PC-9 (cell line): ENCODE data around the gene CEP83.
"Not testable (repeated sequence)": the region's sequence is repeated elsewhere in the genome, so short reads cannot be mapped to it uniquely, and the experiment has no call there.

Experiments
- EZH2 ChIP-seq: fragments of 200-600 bp; sonication (generic); IDR thresholded peaks from 2 replicates; pipeline ENCODE4 v1.8.0; 2017; ENCODE audit warnings: antibody characterized with exemption, low read depth
- TF ChIP-seq, protein P1 (sequence below): fragments of 200-600 bp; sonication (generic); conservative IDR thresholded peaks from 2 replicates; pipeline ENCODE4 v1.6.1; 2017; ENCODE audit warnings: mixed run types, antibody characterized with exemption, mild to moderate bottlenecking, moderate library complexity

DNA sequence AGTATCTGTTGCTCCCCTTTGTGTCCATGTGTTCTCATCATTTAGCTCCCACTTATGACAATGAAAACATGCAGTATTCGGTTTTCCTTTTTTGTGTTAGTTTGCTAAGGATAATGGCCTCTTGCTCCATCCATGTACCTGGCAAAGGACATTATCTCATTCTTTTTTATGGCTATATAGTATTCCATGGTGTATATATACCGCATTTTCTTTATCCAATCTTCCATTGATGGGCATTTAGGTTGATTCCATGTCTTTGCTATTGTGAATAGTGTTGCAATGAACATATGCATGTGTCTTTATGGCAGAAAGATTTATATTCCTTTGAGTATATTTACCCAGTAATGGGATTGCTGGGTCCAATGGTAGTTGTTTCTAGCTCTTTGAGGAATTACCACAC is 143.1 kb downstream of the CEP83 start:
- TF ChIP-seq, protein P1, sequence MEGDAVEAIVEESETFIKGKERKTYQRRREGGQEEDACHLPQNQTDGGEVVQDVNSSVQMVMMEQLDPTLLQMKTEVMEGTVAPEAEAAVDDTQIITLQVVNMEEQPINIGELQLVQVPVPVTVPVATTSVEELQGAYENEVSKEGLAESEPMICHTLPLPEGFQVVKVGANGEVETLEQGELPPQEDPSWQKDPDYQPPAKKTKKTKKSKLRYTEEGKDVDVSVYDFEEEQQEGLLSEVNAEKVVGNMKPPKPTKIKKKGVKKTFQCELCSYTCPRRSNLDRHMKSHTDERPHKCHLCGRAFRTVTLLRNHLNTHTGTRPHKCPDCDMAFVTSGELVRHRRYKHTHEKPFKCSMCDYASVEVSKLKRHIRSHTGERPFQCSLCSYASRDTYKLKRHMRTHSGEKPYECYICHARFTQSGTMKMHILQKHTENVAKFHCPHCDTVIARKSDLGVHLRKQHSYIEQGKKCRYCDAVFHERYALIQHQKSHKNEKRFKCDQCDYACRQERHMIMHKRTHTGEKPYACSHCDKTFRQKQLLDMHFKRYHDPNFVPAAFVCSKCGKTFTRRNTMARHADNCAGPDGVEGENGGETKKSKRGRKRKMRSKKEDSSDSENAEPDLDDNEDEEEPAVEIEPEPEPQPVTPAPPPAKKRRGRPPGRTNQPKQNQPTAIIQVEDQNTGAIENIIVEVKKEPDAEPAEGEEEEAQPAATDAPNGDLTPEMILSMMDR, result not testable (repeated sequence)
- not testable (repeated sequence) for TF ChIP-seq EZH2
